Measurements from ENCODE around the gene LHX3.

DNA sequence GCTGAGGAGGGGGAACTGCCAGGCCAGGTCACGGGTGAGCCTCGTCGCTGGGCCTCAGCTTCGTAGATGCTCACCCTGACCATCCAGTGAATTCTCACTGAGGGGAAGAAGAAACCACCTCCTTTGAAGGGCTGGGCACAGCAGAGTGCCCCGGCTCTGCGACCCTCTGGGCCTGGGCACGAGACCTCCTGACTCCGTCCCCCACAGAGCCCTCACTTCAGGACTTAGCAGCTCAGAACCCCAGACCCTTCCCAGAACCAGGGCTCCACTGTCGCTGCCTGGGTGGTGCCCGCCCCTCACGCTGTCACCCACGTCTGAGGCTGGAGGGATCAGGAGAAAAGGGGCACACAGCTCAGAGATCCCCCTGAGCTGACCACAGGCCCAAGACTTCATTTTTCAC, 52.0 kb downstream of the LHX3 start:
- TF ChIP-seq, protein P1, sequence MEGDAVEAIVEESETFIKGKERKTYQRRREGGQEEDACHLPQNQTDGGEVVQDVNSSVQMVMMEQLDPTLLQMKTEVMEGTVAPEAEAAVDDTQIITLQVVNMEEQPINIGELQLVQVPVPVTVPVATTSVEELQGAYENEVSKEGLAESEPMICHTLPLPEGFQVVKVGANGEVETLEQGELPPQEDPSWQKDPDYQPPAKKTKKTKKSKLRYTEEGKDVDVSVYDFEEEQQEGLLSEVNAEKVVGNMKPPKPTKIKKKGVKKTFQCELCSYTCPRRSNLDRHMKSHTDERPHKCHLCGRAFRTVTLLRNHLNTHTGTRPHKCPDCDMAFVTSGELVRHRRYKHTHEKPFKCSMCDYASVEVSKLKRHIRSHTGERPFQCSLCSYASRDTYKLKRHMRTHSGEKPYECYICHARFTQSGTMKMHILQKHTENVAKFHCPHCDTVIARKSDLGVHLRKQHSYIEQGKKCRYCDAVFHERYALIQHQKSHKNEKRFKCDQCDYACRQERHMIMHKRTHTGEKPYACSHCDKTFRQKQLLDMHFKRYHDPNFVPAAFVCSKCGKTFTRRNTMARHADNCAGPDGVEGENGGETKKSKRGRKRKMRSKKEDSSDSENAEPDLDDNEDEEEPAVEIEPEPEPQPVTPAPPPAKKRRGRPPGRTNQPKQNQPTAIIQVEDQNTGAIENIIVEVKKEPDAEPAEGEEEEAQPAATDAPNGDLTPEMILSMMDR (IDR thresholded peaks at IDR 0.05; ENCODE audit: low read length): no peak
- no peak for TF ChIP-seq EZH2phosphoT487 (IDR thresholded peaks at IDR 0.05; ENCODE audit: low read length)
- TF ChIP-seq EZH2 (optimal IDR thresholded peaks at IDR 0.05; ENCODE audit: low read depth, low read length): no peak
